Parathyroid adenoma (tissue), 2 donors: ENCODE results near the gene MATN3.

ENCODE experiments used
- H2AFZ ChIP-seq: fragments of 300-600 bp; sonication (generic); one replicate; pipeline ENCODE4 v1.7.0; 2017; ENCODE audit warnings: antibody characterized with exemption, mild to moderate bottlenecking
- H3K27ac ChIP-seq: fragments of 300-600 bp; sonication (generic); one replicate; pipeline ENCODE4 v1.7.0; 2017
- H3K27me3 ChIP-seq: fragments of 300-600 bp; sonication (generic); one replicate; pipeline ENCODE4 v1.7.0; 2017; ENCODE audit warnings: low read length; ENCODE audit not compliant: control insufficient read depth, insufficient read depth
- H3K36me3 ChIP-seq: fragments of 300-600 bp; sonication (generic); one replicate; pipeline ENCODE4 v1.7.0; 2017; ENCODE audit warnings: low read length; ENCODE audit not compliant: control insufficient read depth, insufficient read depth
- H3K4me1 ChIP-seq: fragments of 300-600 bp; sonication (generic); one replicate; pipeline ENCODE4 v1.7.0; 2017; ENCODE audit warnings: control low read depth
- H3K4me2 ChIP-seq: fragments of 300-600 bp; sonication (generic); one replicate; pipeline ENCODE4 v1.7.0; 2017; ENCODE audit warnings: low read length
- H3K4me3 ChIP-seq: fragments of 300-600 bp; sonication (generic); one replicate; pipeline ENCODE4 v1.7.0; 2017; ENCODE audit warnings: low read depth, low read length
- H3K79me2 ChIP-seq: fragments of 300-600 bp; sonication (generic); one replicate; pipeline ENCODE4 v1.7.0; 2017; ENCODE audit warnings: control low read depth
- H3K9ac ChIP-seq: fragments of 300-600 bp; sonication (generic); one replicate; pipeline ENCODE4 v1.7.0; 2017; ENCODE audit warnings: mild to moderate bottlenecking
- H3K9me3 ChIP-seq: fragments of 300-600 bp; sonication (generic); one replicate; pipeline ENCODE4 v1.7.0; 2017; ENCODE audit warnings: low read length; ENCODE audit not compliant: control insufficient read depth
- TF ChIP-seq, protein P1 (sequence below): fragments of 300-600 bp; sonication (generic); IDR thresholded peaks from one replicate; pipeline ENCODE4 v1.7.0; 2017; ENCODE audit warnings: antibody characterized with exemption, mild to moderate bottlenecking
- donor health status: primary hyperparathyroidism.

Gene MATN3

DNA sequence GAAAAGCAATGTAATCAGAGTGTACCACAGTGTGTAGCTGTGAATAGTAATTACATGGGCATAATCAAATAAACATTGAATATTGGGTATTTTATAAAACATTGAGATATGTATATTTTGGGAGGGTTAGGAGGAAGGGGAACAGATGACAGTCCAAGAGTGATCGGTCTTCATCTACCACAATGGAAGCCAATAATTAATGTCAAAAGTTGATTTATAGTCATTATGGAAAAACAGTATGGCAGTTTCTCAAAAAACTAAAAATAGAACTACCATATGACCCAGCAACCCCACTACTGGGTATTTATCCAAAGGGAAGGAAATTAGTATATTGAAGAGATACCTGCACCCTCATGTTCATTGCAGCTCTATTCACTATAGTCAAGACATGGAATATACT, 44.8 kb upstream of the MATN3 start:
- no peak overlapping the region for H3K4me3 ChIP-seq
- H3K27ac ChIP-seq, result no peak overlapping the region
- H2AFZ ChIP-seq, result no peak overlapping the region
- H3K9me3 ChIP-seq, result no peaks in the 10 kb centered on the region
- no peaks in the 10 kb centered on the region for H3K79me2 ChIP-seq
- TF ChIP-seq, protein P1, sequence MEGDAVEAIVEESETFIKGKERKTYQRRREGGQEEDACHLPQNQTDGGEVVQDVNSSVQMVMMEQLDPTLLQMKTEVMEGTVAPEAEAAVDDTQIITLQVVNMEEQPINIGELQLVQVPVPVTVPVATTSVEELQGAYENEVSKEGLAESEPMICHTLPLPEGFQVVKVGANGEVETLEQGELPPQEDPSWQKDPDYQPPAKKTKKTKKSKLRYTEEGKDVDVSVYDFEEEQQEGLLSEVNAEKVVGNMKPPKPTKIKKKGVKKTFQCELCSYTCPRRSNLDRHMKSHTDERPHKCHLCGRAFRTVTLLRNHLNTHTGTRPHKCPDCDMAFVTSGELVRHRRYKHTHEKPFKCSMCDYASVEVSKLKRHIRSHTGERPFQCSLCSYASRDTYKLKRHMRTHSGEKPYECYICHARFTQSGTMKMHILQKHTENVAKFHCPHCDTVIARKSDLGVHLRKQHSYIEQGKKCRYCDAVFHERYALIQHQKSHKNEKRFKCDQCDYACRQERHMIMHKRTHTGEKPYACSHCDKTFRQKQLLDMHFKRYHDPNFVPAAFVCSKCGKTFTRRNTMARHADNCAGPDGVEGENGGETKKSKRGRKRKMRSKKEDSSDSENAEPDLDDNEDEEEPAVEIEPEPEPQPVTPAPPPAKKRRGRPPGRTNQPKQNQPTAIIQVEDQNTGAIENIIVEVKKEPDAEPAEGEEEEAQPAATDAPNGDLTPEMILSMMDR, result no peak
- H3K27me3 ChIP-seq, result no peaks in the 10 kb centered on the region
- no peak overlapping the region for H3K9ac ChIP-seq
- no peak overlapping the region for H3K4me2 ChIP-seq
- no peaks in the 10 kb centered on the region for H3K36me3 ChIP-seq
- H3K4me1 ChIP-seq, result peaks cover 7% of the 10 kb centered on the region

GRCh38 chr2:20054931-20055330, 42.5 kb upstream of the MATN3 start:
- TF ChIP-seq, protein P1, result no peak
- Histone ChIP-seq H3K4me3 (no peak overlapping the region), H3K4me1 (peaks cover 8% of the 10 kb centered on the region)

GRCh38 chr2:20054119-20054518, 41.7 kb upstream of the MATN3 start:
- peaks cover 17% of the 10 kb centered on the region for H3K79me2 ChIP-seq
- TF ChIP-seq, protein P1, result no peak
- H2AFZ ChIP-seq, result no peak overlapping the region

More at GRCh38 chr2:20054931-20055330, 42.5 kb upstream of the MATN3 start:
- H3K27me3 ChIP-seq, result no peaks in the 10 kb centered on the region
- no peak overlapping the region for H3K4me2 ChIP-seq
- no peak overlapping the region for H2AFZ ChIP-seq
- no peak overlapping the region for H3K9ac ChIP-seq
- H3K36me3 ChIP-seq, result no peaks in the 10 kb centered on the region
- H3K9me3 ChIP-seq, result no peaks in the 10 kb centered on the region
- H3K79me2 ChIP-seq, result peaks cover 12% of the 10 kb centered on the region
- no peak overlapping the region for H3K27ac ChIP-seq

DNA sequence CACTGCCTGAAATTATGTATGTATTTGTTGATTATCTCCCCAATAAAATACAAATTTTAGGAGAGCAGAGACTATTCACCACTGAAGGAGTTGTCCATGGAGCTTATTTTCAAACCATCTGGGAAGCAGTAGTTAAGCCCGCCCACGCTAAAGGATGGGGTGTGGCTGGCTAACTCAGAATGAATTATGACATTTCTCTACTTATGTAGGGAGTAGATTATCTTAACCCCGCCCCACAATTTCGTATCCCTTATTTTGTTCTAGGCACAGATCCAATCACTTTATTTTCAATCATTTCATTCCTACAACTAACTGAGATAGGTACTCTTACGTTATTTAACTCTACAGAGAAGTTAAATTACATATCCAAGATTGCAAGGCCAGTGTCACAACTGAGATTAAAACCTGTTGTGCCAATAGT, 40.4 kb upstream of the MATN3 start:
- no peak overlapping the region for H3K9ac ChIP-seq
- H3K4me3 ChIP-seq, result peak overlapping the region; percentile 69
- no peaks in the 10 kb centered on the region for H3K27me3 ChIP-seq
- TF ChIP-seq, protein P1, result no peak
- H3K9me3 ChIP-seq, result no peaks in the 10 kb centered on the region
- peak overlapping the region; percentile 98 for H3K27ac ChIP-seq
- H3K79me2 ChIP-seq, result peaks cover 29% of the 10 kb centered on the region
- H3K4me1 ChIP-seq, result peaks cover 19% of the 10 kb centered on the region
- H3K4me2 ChIP-seq, result peak overlapping the region; percentile 83
- H2AFZ ChIP-seq, result peak overlapping the region; percentile 91
- H3K36me3 ChIP-seq, result no peaks in the 10 kb centered on the region

More at GRCh38 chr2:20054119-20054518, 41.7 kb upstream of the MATN3 start:
- H3K4me1 ChIP-seq, result peaks cover 13% of the 10 kb centered on the region
- no peak overlapping the region for H3K27ac ChIP-seq
- H3K36me3 ChIP-seq, result no peaks in the 10 kb centered on the region
- H3K4me2 ChIP-seq, result no peak overlapping the region
- H3K9ac ChIP-seq, result no peak overlapping the region
- no peaks in the 10 kb centered on the region for H3K9me3 ChIP-seq
- H3K4me3 ChIP-seq, result no peak overlapping the region
- H3K27me3 ChIP-seq, result no peaks in the 10 kb centered on the region

DNA sequence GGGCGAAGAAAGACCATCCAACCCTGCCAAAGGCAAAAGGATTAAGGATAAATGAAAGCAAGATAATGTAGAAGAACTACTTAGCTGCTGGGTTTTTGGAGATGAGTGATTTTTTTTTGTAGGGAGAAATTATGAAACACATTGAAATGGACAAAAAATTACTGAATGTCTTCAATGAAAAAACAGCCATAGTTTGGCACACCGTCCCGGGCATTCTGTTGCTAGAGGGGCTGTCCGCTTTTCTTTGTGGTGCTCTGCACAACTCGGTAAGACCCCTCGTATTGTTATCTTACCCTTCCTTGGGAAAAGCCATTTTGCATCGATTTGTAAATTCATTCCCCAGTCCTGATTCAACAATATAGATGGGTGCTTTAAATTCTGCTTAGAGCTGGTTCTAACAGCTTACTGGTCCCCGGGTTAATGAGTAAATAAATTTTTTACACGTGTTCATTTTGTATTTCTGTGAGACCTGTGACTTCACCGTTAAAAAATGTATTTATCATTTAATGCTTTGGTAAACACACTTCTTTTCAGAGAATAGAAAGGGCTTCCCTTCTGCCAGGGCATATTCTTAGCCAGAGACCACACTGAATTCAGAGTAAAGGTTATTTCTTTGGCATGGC, 39.9 kb upstream of the MATN3 start:
- H2AFZ ChIP-seq, result peak overlapping the region; percentile 91
- H3K27ac ChIP-seq, result peak overlapping the region; percentile 98
- no peaks in the 10 kb centered on the region for H3K36me3 ChIP-seq
- H3K27me3 ChIP-seq, result no peaks in the 10 kb centered on the region
- peak overlapping the region; percentile 71 for H3K9ac ChIP-seq
- H3K4me3 ChIP-seq, result peak overlapping the region; percentile 69
- no peaks in the 10 kb centered on the region for H3K9me3 ChIP-seq
- TF ChIP-seq, protein P1, result no peak
- peaks cover 31% of the 10 kb centered on the region for H3K79me2 ChIP-seq
- peaks cover 19% of the 10 kb centered on the region for H3K4me1 ChIP-seq
- H3K4me2 ChIP-seq, result peak overlapping the region; percentile 83
